ENCODE measurements around the gene HBS1L. TPM values are rescaled to one million over a fixed set of nuclear protein-coding genes. Genes with fewer than 3 reads are reported as not detected.

The HBS1L gene
- total and polyA plus RNA-seq, 9 of the 15 experiments (the other 6 are each of a cell fraction or from before 2014, with no cell fraction given): 101 to 199 (median 145) TPM

DNA sequence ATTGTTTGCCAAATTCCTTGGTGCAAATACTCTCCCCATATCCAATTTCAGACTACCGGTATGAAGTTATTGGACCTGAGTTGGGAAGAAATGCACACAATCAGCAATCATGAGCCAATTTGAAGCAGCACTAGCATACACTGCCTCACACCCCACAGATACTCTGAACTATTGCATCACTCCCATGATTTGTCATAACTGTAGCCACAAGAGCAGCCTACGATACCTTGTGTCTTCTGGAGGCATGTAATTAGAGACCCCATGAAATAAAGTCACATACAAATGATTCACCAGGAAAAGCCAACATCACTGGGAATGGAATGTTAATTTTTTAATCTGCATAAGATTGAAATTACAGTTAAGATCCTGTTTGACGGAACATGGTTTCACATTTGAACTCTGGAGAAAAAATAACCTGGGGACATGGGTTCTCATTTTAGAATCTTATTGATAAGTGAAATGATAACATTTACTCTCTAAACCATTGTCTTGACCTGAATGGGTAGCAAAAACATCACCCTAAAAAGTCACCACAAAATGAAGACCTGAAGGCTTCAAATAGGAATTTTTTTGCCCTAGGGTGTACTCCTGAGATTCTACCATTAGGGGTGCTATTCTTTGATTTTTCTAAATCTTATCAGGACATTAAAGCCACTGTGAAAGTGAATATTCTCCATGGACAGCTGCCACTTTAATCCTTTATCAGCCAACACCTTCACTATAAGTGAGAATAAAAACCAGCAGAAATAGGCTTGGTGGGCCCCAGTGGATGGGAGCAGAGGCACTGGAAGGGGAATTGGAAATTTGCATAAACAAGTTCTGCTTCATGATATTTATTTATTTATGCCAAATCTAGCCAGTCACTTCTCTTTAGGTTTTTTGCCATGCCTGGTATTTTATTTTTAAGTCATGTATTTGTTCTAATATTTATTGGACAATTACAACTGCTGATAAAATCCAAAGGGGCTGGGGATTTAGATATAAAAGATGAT, 34.5 kb upstream of the HBS1L start (continued):
- TF ChIP-seq ZNF175 (CRISPR knock-in tag; IDR thresholded peaks at IDR 0.05; ENCODE audit: low read depth) (peak; percentile 56; the same call in 1 of the 2 replicates), MEF2D (tag; conservative IDR thresholded peaks at IDR 0.05; ENCODE audit: low read depth) (0 out of 2 replicates have a peak, but pooled peaks have one; percentile 43), KLF16 (IDR thresholded peaks at IDR 0.05) (no peak), MAFG (tag; conservative IDR thresholded peaks at IDR 0.05) (0 out of 2 replicates have a peak, but pooled peaks have one; percentile 22), DPF2 (IDR thresholded peaks at IDR 0.05) (peak; percentile 57), ZNF24 (IDR thresholded peaks at IDR 0.05) (peak; percentile 69; the same call in 1 of the 2 replicates), TBL1XR1 (IDR thresholded peaks at IDR 0.05; ENCODE audit: low read length in 2 of 2) (no peak), MAFK (IDR thresholded peaks at IDR 0.05; ENCODE audit: low read length) (0 out of 2 replicates have a peak, but pooled peaks have one; percentile 9), KLF6 (CRISPR knock-in tag; IDR thresholded peaks at IDR 0.05; ENCODE audit: borderline replicate concordance) (peak; percentile 39; the same call in 1 of the 2 replicates), CREM (IDR thresholded peaks at IDR 0.05; ENCODE audit: low read depth) (peak; percentile 61), ZNF79 (CRISPR knock-in tag; IDR thresholded peaks at IDR 0.05; ENCODE audit: low read depth) (peak; percentile 48; the same call in 1 of the 2 replicates), TOE1 (IDR thresholded peaks at IDR 0.05; ENCODE audit: borderline replicate concordance) (peak; percentile 18; the same call in 1 of the 2 replicates), TOE1 (CRISPR knock-in tag; IDR thresholded peaks at IDR 0.05; ENCODE audit: borderline replicate concordance, low read depth) (no peak), RREB1 (CRISPR knock-in tag; IDR thresholded peaks at IDR 0.05) (peak; percentile 30; the same call in 1 of the 2 replicates), NR2C2 (CRISPR knock-in tag; IDR thresholded peaks at IDR 0.05) (no peak), NR2C2 (tag; IDR thresholded peaks at IDR 0.05) (peak; percentile 50; the same call in 1 of the 2 replicates), TCF3 (CRISPR knock-in tag; IDR thresholded peaks at IDR 0.05) (peak; percentile 22; the same call in 1 of the 2 replicates)
- TF ChIP-seq, protein P1, sequence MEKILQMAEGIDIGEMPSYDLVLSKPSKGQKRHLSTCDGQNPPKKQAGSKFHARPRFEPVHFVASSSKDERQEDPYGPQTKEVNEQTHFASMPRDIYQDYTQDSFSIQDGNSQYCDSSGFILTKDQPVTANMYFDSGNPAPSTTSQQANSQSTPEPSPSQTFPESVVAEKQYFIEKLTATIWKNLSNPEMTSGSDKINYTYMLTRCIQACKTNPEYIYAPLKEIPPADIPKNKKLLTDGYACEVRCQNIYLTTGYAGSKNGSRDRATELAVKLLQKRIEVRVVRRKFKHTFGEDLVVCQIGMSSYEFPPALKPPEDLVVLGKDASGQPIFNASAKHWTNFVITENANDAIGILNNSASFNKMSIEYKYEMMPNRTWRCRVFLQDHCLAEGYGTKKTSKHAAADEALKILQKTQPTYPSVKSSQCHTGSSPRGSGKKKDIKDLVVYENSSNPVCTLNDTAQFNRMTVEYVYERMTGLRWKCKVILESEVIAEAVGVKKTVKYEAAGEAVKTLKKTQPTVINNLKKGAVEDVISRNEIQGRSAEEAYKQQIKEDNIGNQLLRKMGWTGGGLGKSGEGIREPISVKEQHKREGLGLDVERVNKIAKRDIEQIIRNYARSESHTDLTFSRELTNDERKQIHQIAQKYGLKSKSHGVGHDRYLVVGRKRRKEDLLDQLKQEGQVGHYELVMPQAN (IDR thresholded peaks at IDR 0.05; ENCODE audit: borderline replicate concordance): no peak
